IMR-90 (cell line): ENCODE measurements around the gene DENND5A. TPM values are rescaled to one million over a fixed set of nuclear protein-coding genes. Genes with fewer than 3 reads are reported as not detected.

Experiments used
- ATAC-seq: fragments of 200-7000 bp; cut with Tn5 transposase; 2 replicates; pipeline ENCODE4 v1.9.1; 2020; ENCODE audit warnings: low read depth, mild to moderate bottlenecking, moderate library complexity
- BruUV-seq: library from RNA; stranded (reverse); fragments of 400-500 nt; replicated peaks from 2 replicates; lab custom pipeline; 2021; lab: Mats Ljungman, UMichigan
- CTCF ChIA-PET: fragments of 300-600 bp; formaldehyde crosslinking; extraction: SDS; loops from one replicate; lab custom pipeline; 2021; ENCODE audit warnings: antibody characterized with exemption; lab: Yijun Ruan, JAX
- POLR2A ChIA-PET: fragments of 300-600 bp; sonication (Branson Sonifier 250); formaldehyde crosslinking; loops from one replicate; lab custom pipeline; 2022; ENCODE audit warnings: antibody characterized with exemption; ENCODE audit not compliant: unreplicated experiment; lab: Charles Lee
- DNase-seq: peaks from one replicate; pipeline ENCODE4 v3.0.0; 2013
- H2AFZ ChIP-seq: replicated peaks from 2 replicates; pipeline ENCODE3; 2013; ENCODE audit warnings: low read length, mild to moderate bottlenecking; ENCODE audit not compliant: poor library complexity
- H2AK5ac ChIP-seq: 2 replicates; pipeline ENCODE4 v1.6.1; 2013; ENCODE audit warnings: low read depth, low read length, inconsistent platforms
- H2AK9ac ChIP-seq: replicated peaks from 2 replicates; pipeline ENCODE3; 2013; ENCODE audit warnings: mild to moderate bottlenecking, low read depth, low read length, moderate library complexity; ENCODE audit not compliant: poor library complexity
- H2BK120ac ChIP-seq: 2 replicates; pipeline ENCODE4 v1.6.1; 2013; ENCODE audit warnings: low read depth, low read length, inconsistent platforms
- H2BK15ac ChIP-seq: 3 replicates; pipeline ENCODE4 v1.6.1; 2013; ENCODE audit warnings: low read depth, low read length, inconsistent platforms
- H2BK20ac ChIP-seq: 2 replicates; pipeline ENCODE4 v1.6.1; 2013; ENCODE audit warnings: low read depth, mild to moderate bottlenecking, inconsistent platforms, low read length, moderate library complexity
- H2BK5ac ChIP-seq: 2 replicates; pipeline ENCODE4 v1.6.1; 2013; ENCODE audit warnings: mild to moderate bottlenecking, low read depth, low read length, inconsistent platforms; ENCODE audit not compliant: poor library complexity, severe bottlenecking
- H3K14ac ChIP-seq: replicated peaks from 2 replicates; pipeline ENCODE4 v1.6.1; 2013; ENCODE audit warnings: low read depth, low read length, inconsistent platforms
- H3K18ac ChIP-seq: 2 replicates; pipeline ENCODE4 v1.6.1; 2013; ENCODE audit warnings: low read depth, low read length, control low read depth
- H3K23ac ChIP-seq: 2 replicates; pipeline ENCODE4 v1.6.1; 2013; ENCODE audit warnings: low read depth, low read length, inconsistent platforms
- H3K27ac ChIP-seq: 2 replicates; pipeline ENCODE4 v1.5.1; 2013; ENCODE audit warnings: mild to moderate bottlenecking, control low read depth, low read length; ENCODE audit not compliant: insufficient read depth
- H3K27me3 ChIP-seq: 2 replicates; pipeline ENCODE4 v1.6.1; 2013; ENCODE audit warnings: low read length; ENCODE audit not compliant: control insufficient read depth, insufficient read depth
- H3K36me3 ChIP-seq: 2 replicates; pipeline ENCODE4 v1.6.1; 2013; ENCODE audit warnings: low read length, mixed read lengths; ENCODE audit not compliant: control insufficient read depth, insufficient read depth
- H3K4ac ChIP-seq: 2 replicates; pipeline ENCODE4 v1.6.1; 2013; ENCODE audit warnings: low read depth, low read length, inconsistent platforms
- H3K4me1 ChIP-seq: 2 replicates; pipeline ENCODE4 v1.6.1; 2013; ENCODE audit warnings: low read length, mixed read lengths; ENCODE audit not compliant: control insufficient read depth, insufficient read depth
- H3K4me2 ChIP-seq: 2 replicates; pipeline ENCODE4 v1.6.1; 2013; ENCODE audit warnings: low read depth, mild to moderate bottlenecking, control low read depth, low read length, moderate library complexity
- H3K4me3 ChIP-seq: 2 replicates; pipeline ENCODE4 v1.5.1; 2013; ENCODE audit warnings: low read depth, mild to moderate bottlenecking, control low read depth, low read length, moderate library complexity; ENCODE audit not compliant: insufficient read depth
- H3K56ac ChIP-seq: 2 replicates; pipeline ENCODE4 v1.6.1; 2013; ENCODE audit warnings: low read length, inconsistent platforms; ENCODE audit not compliant: insufficient read depth; ENCODE audit errors: extremely low read depth
- H3K79me1 ChIP-seq, 2 experiments: 2 replicates each; pipeline ENCODE4 v1.6.1; 2013; ENCODE audit warnings: low read length in 2 of 2, inconsistent platforms in 1 of 2, low read depth in 1 of 2
- H3K9ac ChIP-seq: 2 replicates; pipeline ENCODE4 v1.6.1; 2013; ENCODE audit warnings: low read depth, low read length, control low read depth
- H3K9me1 ChIP-seq: 2 replicates; pipeline ENCODE4 v1.6.1; 2013; ENCODE audit warnings: low read length, inconsistent platforms; ENCODE audit not compliant: insufficient read depth
- H3K9me3 ChIP-seq: 2 replicates; pipeline ENCODE4 v1.6.1; 2013; ENCODE audit warnings: low read length; ENCODE audit not compliant: control insufficient read depth, insufficient read depth
- H4K20me1 ChIP-seq: 2 replicates; pipeline ENCODE4 v1.6.1; 2013; ENCODE audit warnings: low read length, inconsistent platforms; ENCODE audit not compliant: insufficient read depth
- H4K5ac ChIP-seq: 2 replicates; pipeline ENCODE4 v1.6.1; 2013; ENCODE audit warnings: mild to moderate bottlenecking, low read depth, low read length, control low read depth
- H4K8ac ChIP-seq, 2 experiments: 2 replicates each; pipeline ENCODE4 v1.6.1; 2013; ENCODE audit warnings: low read depth in 2 of 2, low read length in 2 of 2, control low read depth in 1 of 2, inconsistent platforms in 1 of 2
- H4K91ac ChIP-seq: 2 replicates; pipeline ENCODE4 v1.6.1; 2013; ENCODE audit warnings: low read depth, low read length, inconsistent platforms; ENCODE audit not compliant: insufficient read depth
- CEBPB ChIP-seq: IDR thresholded peaks from 2 replicates; pipeline ENCODE4 v1.6.1; 2012; ENCODE audit warnings: low read depth, low read length, improper control_type of control experiment
- CHD1 ChIP-seq: IDR thresholded peaks from 2 replicates; pipeline ENCODE4 v1.6.1; 2012; ENCODE audit warnings: low read depth, low read length, improper control_type of control experiment
- SMC3 ChIP-seq: fragments of 150-350 bp; IDR thresholded peaks from 2 replicates; pipeline ENCODE4 v1.6.1; 2016; ENCODE audit warnings: low read depth, mild to moderate bottlenecking, antibody characterized with exemption, low read length, moderate library complexity
- WGBS, 2 experiments: methylation state at CpG; one replicate each; pipeline versions ENCODE4 v1.1.5 to v1.1.7; 2013; ENCODE audit warnings: missing lambda C conversion rate in 2 of 2; ENCODE audit not compliant: insufficient read length in 1 of 2; ENCODE audit errors: extremely low coverage in 2 of 2; 5-methylcytosine and 5-hydroxymethylcytosine counted together
- dilution Hi-C: fragments of 300-500 bp; cut with HindIII; formaldehyde crosslinking; loops from one replicate; pipeline ENCODE4 v1.14.3; 2018; ENCODE audit warnings: low sequenced_read_pairs; ENCODE audit not compliant: unreplicated experiment
- in situ Hi-C: fragments of 300-500 bp; cut with MboI; formaldehyde crosslinking; loops from 3 replicates; pipeline ENCODE4 v1.14.3; 2019; ENCODE audit warnings: low sequenced_read_pairs, inconsistent platforms, mixed read lengths
- intact Hi-C: fragments of 100-400 bp; cut with micrococcal nuclease; formaldehyde crosslinking; loops from 2 replicates; pipeline ENCODE4 v1.10.0; 2022
- polyA plus RNA-seq, 3 experiments: library from polyadenylated mRNA; depleted of rRNA; stranded (reverse); fragments of >200 nt; gene quantifications; 2 replicates each; pipeline ENCODE4 v1.2.3, GENCODE V29; 2012; ENCODE audit warnings: low replicate concordance in 1 of 3
- total RNA-seq: library from RNA; depleted of rRNA; stranded (reverse); fragments of >200 nt; gene quantifications from 2 replicates; pipeline ENCODE4 v1.2.3, GENCODE V29; 2012

The DENND5A gene
- total and polyA plus RNA-seq, 2 of the 4 experiments (the other 2 are of a cell fraction), result 179 to 192 TPM

- DNase-seq, result peak; percentile 80
- Histone ChIP-seq H3K27ac (peak overlapping the region; percentile 47; the same call in 1 of the 2 replicates), H4K8ac (no peak overlapping the region), H2BK15ac (no peak overlapping the region), H3K18ac (peak overlapping the region; percentile 75; the same call in 1 of the 2 replicates), H4K91ac (no peak overlapping the region), H4K20me1 (peaks cover 81% of the 10 kb centered on the region), H3K79me1 (peaks cover 23 to 75% of the 10 kb centered on the region in 2 experiments), H3K14ac (peak overlapping the region; percentile 56; the same call in 1 of the 2 replicates), H2BK5ac (peak overlapping the region; percentile 58), H3K4ac (no peak overlapping the region), H3K9ac (no peak overlapping the region), H2BK20ac (no peak overlapping the region), H3K4me2 (peak overlapping the region; percentile 40; the same call in 1 of the 2 replicates), H3K23ac (no peak overlapping the region), H2AK9ac (no peak overlapping the region), H3K56ac (no peak overlapping the region), H3K9me1 (peaks cover 10% of the 10 kb centered on the region), H3K27me3 (no peaks in the 10 kb centered on the region), H4K5ac (no peak overlapping the region), H2AFZ (no peak overlapping the region), H3K36me3 (no peaks in the 10 kb centered on the region), H3K9me3 (no peaks in the 10 kb centered on the region), H2AK5ac (no peak overlapping the region), H3K4me3 (no peak overlapping the region), H2BK120ac (no peak overlapping the region), H3K4me1 (peaks cover 12% of the 10 kb centered on the region)
- intact Hi-C loops, result no loop called here
- TF ChIP-seq CHD1 (no peak), SMC3 (no peak), CEBPB (peak; percentile 89)
- 80% methylated on average over 1 of the region's 2 CpGs; no CpG with 5 or more reads in 1 of the 2 experiments for WGBS, 2 experiments
- POLR2A ChIA-PET, result no interaction called here
- BruUV-seq, result no TSS peak
- CTCF ChIA-PET, result interaction anchor here (0.7 kb wide), 1 partner anchor 55 kb away, joined by 3 read pairs; no protein-coding TSS in a partner anchor
- ATAC-seq, result 0 out of 2 replicates have a peak, but pooled peaks have one; percentile 24
- dilution Hi-C loops, result no loop called here
- in situ Hi-C loops, result no loop called here
Observed at GRCh38 chr11:9219572-9219971, 45.6 kb downstream of the DENND5A start.
